Adrenal gland (tissue), 5 donors: ENCODE measurements around the gene TRIB2.

Source experiments
- POLR2A ChIP-seq, 2 donors: fragments of 450-650 bp; IDR thresholded peaks; one replicate each; pipeline ENCODE4 v1.6.1; 2017; ENCODE audit warnings: antibody characterized with exemption in 2 of 2, mild to moderate bottlenecking in 2 of 2, moderate library complexity in 1 of 2
- TF ChIP-seq, protein P1 (sequence below), 6 experiments: fragments of 450-650 bp in 4 of 6; fragments of 200-600 bp in 2 of 6; sonication (generic) in 1 of 6; IDR thresholded peaks; 1 replicate in 5 of 6; 2 replicates in 1 of 6; pipeline versions ENCODE4 v1.5.1 to v1.8.0; 2016 to 2021; ENCODE audit warnings: antibody characterized with exemption in 6 of 6, mild to moderate bottlenecking in 2 of 6, moderate library complexity in 1 of 6
- donor health status: DM: no; HTN: no; CAD: no.

GRCh38 chr2:12684471-12684936 lies 32.2 kb upstream of the TRIB2 start:
- TF ChIP-seq POLR2A (IDR thresholded peaks at IDR 0.05), result no peak
- TF ChIP-seq, protein P1, sequence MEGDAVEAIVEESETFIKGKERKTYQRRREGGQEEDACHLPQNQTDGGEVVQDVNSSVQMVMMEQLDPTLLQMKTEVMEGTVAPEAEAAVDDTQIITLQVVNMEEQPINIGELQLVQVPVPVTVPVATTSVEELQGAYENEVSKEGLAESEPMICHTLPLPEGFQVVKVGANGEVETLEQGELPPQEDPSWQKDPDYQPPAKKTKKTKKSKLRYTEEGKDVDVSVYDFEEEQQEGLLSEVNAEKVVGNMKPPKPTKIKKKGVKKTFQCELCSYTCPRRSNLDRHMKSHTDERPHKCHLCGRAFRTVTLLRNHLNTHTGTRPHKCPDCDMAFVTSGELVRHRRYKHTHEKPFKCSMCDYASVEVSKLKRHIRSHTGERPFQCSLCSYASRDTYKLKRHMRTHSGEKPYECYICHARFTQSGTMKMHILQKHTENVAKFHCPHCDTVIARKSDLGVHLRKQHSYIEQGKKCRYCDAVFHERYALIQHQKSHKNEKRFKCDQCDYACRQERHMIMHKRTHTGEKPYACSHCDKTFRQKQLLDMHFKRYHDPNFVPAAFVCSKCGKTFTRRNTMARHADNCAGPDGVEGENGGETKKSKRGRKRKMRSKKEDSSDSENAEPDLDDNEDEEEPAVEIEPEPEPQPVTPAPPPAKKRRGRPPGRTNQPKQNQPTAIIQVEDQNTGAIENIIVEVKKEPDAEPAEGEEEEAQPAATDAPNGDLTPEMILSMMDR (IDR thresholded peaks at IDR 0.05), result no peak
